ENCODE measurements around the gene TMEM120A.

TMEM120A gene

GRCh38 chr7:75995052-75995471 is 667 bp upstream of the TMEM120A start:
- in situ Hi-C loops (cut with HindIII; ENCODE audit: low sequenced_read_pairs) = no loop called here
- no peak for DNase-seq (ENCODE audit: low read depth, low spot score)

GRCh38 chr7:75993689-75994387 is 557 bp downstream of the TMEM120A start:
- in situ Hi-C loops (cut with HindIII; ENCODE audit: low sequenced_read_pairs) = no loop called here
- H3K4me3 ChIP-seq (ENCODE audit: low read depth, low read length) = peak overlapping the region; percentile 68
- no peak for TF ChIP-seq CTCF (IDR thresholded peaks at IDR 0.05; ENCODE audit: low read depth, low read length)
- peak; percentile 58 for DNase-seq (ENCODE audit: low read depth, low spot score)

More at GRCh38 chr7:75995052-75995471, 667 bp upstream of the TMEM120A start:
- no peak for TF ChIP-seq CTCF (IDR thresholded peaks at IDR 0.05; ENCODE audit: low read depth, low read length)
- H3K4me3 ChIP-seq (ENCODE audit: low read depth, low read length) = peak overlapping the region; percentile 34

GRCh38 chr7:75992083-75992755 is 2.2 kb downstream of the TMEM120A start:
- TF ChIP-seq CTCF (IDR thresholded peaks at IDR 0.05; ENCODE audit: low read depth, low read length) = no peak
- H3K4me3 ChIP-seq (ENCODE audit: low read depth, low read length) = no peak overlapping the region
- in situ Hi-C loops (cut with HindIII; ENCODE audit: low sequenced_read_pairs) = no loop called here
- no peak for DNase-seq (ENCODE audit: low read depth, low spot score)

- in situ Hi-C loops (cut with HindIII; ENCODE audit: low sequenced_read_pairs) = no loop called here
- no peak for TF ChIP-seq CTCF (IDR thresholded peaks at IDR 0.05; ENCODE audit: low read depth, low read length)
- H3K4me3 ChIP-seq (ENCODE audit: low read depth, low read length) = no peak overlapping the region
- DNase-seq (ENCODE audit: low read depth, low spot score) = no peak
Measured at GRCh38 chr7:75991531-75992082, 2.8 kb downstream of the TMEM120A start.

- DNase-seq (ENCODE audit: low read depth, low spot score) = no peak
- in situ Hi-C loops (cut with HindIII; ENCODE audit: low sequenced_read_pairs) = no loop called here
- H3K4me3 ChIP-seq (ENCODE audit: low read depth, low read length) = no peak overlapping the region
- TF ChIP-seq CTCF (IDR thresholded peaks at IDR 0.05; ENCODE audit: low read depth, low read length) = no peak
Measured at GRCh38 chr7:75989500-75990388, 4.7 kb downstream of the TMEM120A start.

All from astrocyte of the spinal cord (primary cell).